T follicular helper cell (primary cell): Measurements from ENCODE around the gene SLC1A3.

Experiments used
- DNase-seq: peaks from one replicate; pipeline ENCODE4 v3.0.0-alpha.2; 2020; ENCODE audit warnings: low read depth

SLC1A3 gene

GRCh38 chr5:36685631-36686288 is 79.4 kb downstream of the SLC1A3 start:
- no peak for DNase-seq

GRCh38 chr5:36686881-36687280 is 80.5 kb downstream of the SLC1A3 start:
- DNase-seq = no peak

- DNase-seq = no peak
These were observed 82.3 kb downstream of the SLC1A3 start for GRCh38 chr5:36688722-36689121.

GRCh38 chr5:36689225-36689624 is 82.8 kb downstream of the SLC1A3 start:
- DNase-seq = no peak

- peak; percentile 41 for DNase-seq
These were observed 83.9 kb downstream of the SLC1A3 start for GRCh38 chr5:36690041-36690961.

GRCh38 chr5:36691226-36691625 is 84.8 kb downstream of the SLC1A3 start:
- no peak for DNase-seq

GRCh38 chr5:36691696-36692371 is 85.4 kb downstream of the SLC1A3 start:
- DNase-seq = no peak

- no peak for DNase-seq
These were observed 86.7 kb downstream of the SLC1A3 start for GRCh38 chr5:36692791-36693763.

GRCh38 chr5:36694351-36694750 is 87.9 kb downstream of the SLC1A3 start:
- no peak for DNase-seq

- no peak for DNase-seq
These were observed 89.8 kb downstream of the SLC1A3 start for GRCh38 chr5:36696059-36696673.

- no peak for DNase-seq
These were observed 91.6 kb downstream of the SLC1A3 start for GRCh38 chr5:36698031-36698430.

- DNase-seq = no peak
These were observed 94.8 kb downstream of the SLC1A3 start for GRCh38 chr5:36701085-36701698.

GRCh38 chr5:36703245-36703860 is 96.9 kb downstream of the SLC1A3 start:
- no peak for DNase-seq

GRCh38 chr5:36704131-36704530 is 97.7 kb downstream of the SLC1A3 start:
- no peak for DNase-seq

GRCh38 chr5:36705055-36705454 is 98.6 kb downstream of the SLC1A3 start:
- no peak for DNase-seq

GRCh38 chr5:36706662-36707061 is 100.3 kb downstream of the SLC1A3 start:
- DNase-seq = no peak

GRCh38 chr5:36708996-36709395 is 102.6 kb downstream of the SLC1A3 start:
- DNase-seq = no peak

GRCh38 chr5:36710039-36710438 is 103.6 kb downstream of the SLC1A3 start:
- no peak for DNase-seq

GRCh38 chr5:36712706-36713105 is 106.3 kb downstream of the SLC1A3 start:
- DNase-seq = no peak

GRCh38 chr5:36713541-36713940 is 107.1 kb downstream of the SLC1A3 start:
- DNase-seq = no peak
